Erythroblast (primary cell): ENCODE data around the gene ERN2.
A peak's percentile ranks its signal among the peaks of the same experiment; 100 is the strongest.
"Not testable (repeated sequence)": the region's sequence is repeated elsewhere in the genome, so short reads cannot be mapped to it uniquely, and the experiment has no call there.

Source experiments
- DNase-seq, 2 experiments: peaks; one replicate each; lab custom pipeline; 2025; lab: John Stamatoyannopoulos, UW
- GATA1 ChIP-seq: IDR thresholded peaks from 2 replicates; pipeline ENCODE4 v1.6.1; 2011; ENCODE audit warnings: low read depth, mild to moderate bottlenecking, control low read depth, low read length, moderate library complexity
- POLR2A ChIP-seq: IDR thresholded peaks from 2 replicates; pipeline ENCODE4 v1.6.1; 2011; ENCODE audit warnings: mild to moderate bottlenecking, low read length

The ERN2 gene

DNA sequence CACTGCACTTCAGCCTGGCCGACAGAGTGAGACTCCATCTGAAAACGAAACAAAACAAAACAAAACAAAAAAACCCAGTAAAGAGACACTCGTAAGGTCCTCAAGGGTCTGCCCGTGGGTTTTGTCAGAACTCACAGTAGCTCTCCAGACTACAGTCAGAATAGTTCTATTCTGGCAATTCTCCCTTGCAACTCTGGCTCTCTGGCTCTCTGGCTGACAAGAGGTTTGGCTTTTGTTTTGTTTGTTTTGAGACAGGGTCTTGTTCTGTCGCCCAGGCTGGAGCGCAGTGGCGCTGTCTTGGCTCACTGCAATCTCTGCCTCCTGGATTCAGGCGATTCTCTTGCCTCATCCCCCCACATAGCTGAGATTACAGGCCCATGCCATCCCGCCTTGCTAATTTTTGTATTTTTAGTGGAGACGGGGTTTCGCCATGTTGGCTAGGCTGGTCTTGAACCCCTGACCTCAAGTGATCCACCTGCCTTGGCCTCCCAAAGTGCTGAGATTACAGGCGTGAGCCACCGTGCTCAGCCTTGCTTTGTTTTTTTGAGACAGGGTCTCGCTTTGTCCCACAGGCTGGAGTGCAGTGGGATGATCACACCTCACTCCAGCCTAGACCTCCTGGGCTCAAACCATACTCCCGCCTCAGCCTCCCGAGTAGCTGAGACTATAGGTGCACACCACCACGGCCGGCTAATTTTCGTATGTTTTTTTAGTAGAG is 21.3 kb upstream of the ERN2 start:
- no peak for DNase-seq
- no peak for TF ChIP-seq GATA1
- TF ChIP-seq POLR2A = no peak

DNA sequence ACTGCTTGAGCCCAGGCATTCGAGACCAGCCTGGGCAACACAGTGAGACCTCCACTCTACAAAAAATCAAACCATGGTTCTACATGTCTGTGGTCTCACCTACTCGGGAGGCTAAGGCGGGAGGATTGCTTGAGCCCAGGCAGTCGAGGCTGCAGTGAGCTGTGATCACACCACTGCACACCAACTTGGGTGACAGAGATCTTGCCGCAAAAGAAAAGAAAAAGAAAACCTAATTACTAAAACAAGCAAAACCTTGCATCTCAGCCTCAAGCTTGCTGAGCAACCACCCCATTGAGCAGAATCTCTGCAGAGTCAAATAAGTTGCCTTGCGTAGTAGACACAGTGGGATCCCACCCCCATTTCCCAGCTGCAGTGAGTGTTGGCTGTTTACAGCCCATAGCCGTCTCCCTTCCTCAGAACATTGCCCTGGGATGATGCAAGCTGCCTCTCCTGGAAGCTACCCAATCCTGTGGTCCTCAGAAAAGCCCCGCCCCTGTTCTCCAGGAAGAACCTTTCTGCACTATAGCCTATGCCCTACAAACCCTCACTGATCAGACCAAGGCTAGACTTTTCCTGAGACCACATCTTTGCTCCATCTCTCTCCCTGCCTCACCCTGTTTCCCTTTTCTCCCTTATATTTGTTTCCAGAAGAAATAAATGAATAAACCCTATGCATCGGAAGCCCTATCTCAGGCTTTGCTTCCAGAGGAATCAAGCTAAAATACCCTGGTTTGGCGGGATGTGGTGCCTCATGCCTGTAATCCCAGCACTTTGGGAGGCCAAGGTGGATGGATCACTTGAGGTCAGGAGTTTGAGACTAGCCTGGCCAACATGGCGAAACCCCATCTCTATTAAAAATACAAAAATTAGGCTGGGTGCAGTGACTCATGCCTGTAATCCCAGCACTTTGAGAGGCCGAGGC is 16.7 kb upstream of the ERN2 start:
- DNase-seq = peak in 1 of 2 experiments; percentile 50
- TF ChIP-seq GATA1 = no peak
- no peak for TF ChIP-seq POLR2A

DNA sequence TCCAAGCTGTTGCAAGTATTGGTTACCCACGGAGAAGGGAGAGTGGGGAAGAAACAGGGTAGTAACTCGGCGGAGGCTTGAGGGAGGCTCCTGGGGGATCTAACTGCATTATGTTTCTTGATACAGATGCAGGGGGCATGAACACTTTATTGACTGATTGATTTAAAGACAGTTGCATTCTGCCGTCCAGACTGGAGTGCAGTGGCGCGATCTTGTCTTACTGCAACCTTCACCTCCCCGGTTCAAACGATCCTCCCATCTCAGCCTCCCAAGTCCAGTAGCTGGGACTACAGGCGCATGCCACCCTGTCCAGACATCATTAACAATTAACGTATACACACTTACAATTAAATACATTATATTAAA is 15.1 kb upstream of the ERN2 start:
- no peak for DNase-seq
- TF ChIP-seq GATA1 (no peak), POLR2A (no peak)

DNA sequence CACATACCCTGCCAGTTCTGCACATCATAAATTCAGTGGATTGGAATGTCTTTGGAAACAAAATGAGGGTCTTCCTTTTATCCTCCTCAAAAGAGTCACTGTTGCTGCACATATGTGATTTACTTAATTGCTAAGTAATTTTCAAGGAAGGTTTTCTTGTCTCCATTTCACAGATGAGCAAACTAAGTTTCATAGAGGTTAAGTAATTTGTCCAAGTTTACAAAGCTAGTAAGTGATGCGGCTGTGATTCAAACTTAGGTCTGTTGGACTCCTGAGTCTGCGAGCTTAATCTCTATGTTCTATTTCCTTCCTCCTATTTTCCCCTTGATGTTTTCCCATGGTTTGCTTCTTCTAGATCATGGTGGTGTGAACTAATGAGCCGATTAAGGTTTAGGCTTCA is 13.7 kb upstream of the ERN2 start:
- DNase-seq = no peak
- no peak for TF ChIP-seq GATA1
- TF ChIP-seq POLR2A = no peak

DNA sequence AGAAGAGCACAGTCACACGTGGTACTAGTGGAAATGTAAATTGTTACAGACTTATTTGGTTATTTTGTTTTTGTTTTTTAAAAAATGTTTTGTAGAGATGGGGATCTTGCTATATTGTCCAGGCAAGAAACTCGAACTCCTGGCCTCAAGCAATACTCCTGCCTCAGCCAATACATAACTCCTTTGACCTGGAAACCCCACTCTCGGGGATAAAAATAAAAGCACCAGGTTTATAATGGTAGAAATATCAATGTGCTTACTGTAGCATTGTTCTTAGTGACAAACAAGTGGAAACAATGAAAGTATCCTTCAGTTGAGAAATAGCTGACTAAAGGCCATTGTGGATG is 11.7 kb upstream of the ERN2 start:
- TF ChIP-seq GATA1 = no peak
- no peak for TF ChIP-seq POLR2A

DNA sequence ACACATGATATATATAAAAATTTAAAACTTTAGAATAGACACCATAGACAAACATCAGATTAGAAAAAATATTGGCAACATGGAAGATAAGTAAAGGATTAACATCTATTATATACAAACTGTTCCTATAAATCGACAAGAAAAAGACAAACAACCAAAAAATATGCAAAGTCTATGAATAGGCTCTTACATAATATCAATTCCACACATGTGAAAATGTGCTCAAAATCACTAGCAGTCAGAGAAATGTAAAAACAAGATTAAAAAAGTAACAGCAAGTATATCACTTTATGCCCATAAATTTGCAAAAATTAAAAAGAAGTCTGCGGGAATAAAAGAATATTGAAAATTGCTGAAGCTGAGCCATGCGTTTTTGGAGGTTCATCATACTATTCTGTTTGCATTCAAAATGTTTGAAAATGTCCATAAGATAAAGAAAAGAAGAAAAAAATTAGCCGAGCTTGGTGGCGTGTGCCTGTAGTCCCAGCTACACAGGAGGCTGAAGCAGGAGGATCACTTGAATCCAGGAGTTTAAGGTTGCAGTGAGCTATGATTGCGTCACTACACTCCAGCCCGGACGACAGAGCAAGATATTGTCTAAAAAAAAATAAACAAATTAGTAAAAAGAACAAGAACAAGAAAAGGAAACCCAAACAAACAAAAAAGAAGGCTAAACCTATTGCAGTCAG is 11.2 kb upstream of the ERN2 start:
- no peak for DNase-seq
- TF ChIP-seq POLR2A = no peak

More for the DNA sequence above, 11.7 kb upstream of the ERN2 start:
- no peak for DNase-seq

DNA sequence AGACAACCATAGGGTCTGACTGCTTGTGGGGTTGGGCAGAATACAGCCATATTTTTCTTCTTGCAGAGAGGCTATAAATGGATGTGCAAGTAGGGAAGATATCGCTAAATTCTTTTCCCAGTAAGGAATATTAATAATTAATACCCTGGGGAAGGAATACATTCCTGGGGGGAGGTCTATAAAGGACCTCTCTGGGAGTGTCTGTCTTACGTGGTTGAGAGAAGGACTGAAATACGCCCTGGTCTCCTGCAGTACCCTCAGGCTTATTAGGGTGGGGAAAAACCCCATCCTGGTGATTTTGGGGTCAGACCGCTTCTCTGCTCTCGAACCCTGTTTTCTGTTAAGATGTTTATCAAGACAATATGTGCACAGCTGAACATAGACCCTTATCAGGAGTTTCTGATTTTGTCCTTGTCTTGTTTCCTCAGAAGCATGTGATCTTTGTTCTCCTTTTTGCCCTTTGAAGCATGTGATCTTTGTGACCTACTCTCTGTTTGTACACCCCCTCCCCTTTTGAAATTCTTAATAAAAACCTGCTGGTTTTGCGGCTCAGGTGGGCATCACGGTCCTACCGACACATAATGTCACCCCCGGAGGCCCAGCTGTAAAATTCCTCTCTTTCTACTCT is 9.7 kb upstream of the ERN2 start:
- not testable (repeated sequence) for DNase-seq

DNA sequence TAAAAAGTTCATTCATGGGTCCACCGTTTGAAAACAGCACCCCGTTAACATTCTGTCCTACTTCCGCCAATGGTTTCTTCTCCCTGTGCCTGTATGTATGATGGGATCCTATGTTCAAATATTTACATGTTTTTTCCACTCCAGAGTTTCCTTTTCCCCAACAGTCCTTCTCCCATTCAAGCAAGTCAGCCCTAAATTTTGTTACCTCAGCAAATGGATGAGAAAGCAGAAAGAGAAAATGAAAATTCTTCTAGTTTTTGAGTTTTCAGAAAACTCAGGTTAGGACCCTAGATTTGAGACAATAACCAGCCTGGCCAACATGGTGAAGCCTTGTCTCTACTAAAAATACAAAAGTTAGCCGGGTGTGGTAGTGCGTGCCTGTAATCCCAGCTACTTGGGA is 3.5 kb upstream of the ERN2 start:
- DNase-seq = no peak
- TF ChIP-seq GATA1 = no peak
- no peak for TF ChIP-seq POLR2A

DNA sequence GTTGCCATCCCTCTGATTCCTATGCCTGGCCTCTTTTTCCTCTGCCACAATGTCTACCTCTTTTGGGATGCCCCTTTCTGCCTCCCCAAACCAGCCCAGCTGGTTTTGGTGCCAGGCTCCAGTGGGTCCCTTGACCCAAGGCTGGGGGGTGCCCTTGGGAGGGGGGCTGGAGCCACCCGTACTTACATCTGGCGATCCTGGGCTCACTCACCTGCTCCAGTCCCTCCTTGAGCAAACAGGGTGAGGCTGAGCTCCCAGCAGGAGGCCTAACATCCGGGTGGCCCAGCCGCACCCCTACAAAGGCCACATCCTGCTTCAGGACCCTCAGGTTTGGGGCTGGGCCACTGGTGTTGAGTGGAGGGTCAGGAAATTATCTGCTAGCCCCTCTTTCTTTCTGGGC is 1.2 kb downstream of the ERN2 start:
- TF ChIP-seq GATA1 = no peak
- no peak for TF ChIP-seq POLR2A
- no peak for DNase-seq

DNA sequence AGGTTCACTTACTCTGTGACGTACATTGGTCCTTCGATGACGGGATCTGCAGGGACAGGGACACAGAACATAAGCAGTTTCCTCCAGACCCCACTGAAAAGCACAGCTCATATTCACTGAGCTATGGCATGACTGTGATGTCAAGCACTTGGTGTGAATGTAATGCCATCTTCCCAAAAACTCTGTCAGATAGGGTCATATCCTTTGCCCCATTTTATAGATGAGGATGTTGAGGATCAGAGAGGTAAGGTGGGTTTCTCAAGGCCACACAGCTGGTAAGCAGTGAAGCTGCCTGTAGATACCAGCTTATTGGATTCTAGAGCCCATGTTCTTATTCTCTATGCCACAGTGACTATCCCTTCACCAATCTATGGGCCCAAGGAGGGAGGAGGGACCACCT is 2.5 kb downstream of the ERN2 start:
- TF ChIP-seq GATA1 (no peak), POLR2A (no peak)

DNA sequence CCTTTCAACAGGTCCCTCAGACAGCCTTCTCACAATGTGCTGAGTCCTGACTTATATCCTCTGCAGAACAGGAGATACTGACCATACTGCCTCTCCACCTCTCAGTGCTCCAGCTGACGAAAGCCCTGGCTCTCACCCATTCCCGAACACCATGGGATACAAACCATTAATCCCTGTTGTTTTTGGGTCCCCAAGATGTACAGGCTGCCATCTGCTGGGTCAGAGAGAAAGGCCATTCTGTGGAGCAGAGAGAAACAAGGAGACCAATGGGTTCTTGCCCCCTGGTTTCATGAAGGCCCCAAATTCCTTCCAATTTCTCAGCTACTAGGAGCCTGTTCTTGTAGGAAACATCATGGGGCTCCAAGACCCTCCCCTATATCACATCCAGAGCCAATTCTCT is 3.0 kb downstream of the ERN2 start:
- no peak for DNase-seq
- TF ChIP-seq GATA1 (no peak), POLR2A (no peak)

More for the DNA sequence above, 2.5 kb downstream of the ERN2 start:
- DNase-seq = no peak

DNA sequence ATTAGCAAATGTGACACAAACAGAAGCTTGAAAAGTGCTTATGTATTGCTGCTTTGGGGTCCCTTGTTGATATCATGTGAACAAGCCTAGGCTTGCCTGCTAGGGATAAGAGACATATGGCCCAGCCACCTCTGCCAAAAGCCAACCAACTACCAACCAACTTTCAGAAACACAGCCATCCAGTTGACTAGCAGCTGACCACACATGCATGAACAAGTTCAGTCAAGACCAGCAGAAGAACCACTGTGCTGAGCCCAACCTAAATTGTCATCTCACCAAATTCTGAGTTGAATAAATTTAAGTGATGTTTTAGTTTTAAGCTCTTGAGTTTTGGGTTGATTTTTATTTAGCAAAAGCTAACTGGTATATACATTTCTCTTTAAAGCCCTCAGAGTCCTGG is 3.5 kb downstream of the ERN2 start:
- no peak for DNase-seq

DNA sequence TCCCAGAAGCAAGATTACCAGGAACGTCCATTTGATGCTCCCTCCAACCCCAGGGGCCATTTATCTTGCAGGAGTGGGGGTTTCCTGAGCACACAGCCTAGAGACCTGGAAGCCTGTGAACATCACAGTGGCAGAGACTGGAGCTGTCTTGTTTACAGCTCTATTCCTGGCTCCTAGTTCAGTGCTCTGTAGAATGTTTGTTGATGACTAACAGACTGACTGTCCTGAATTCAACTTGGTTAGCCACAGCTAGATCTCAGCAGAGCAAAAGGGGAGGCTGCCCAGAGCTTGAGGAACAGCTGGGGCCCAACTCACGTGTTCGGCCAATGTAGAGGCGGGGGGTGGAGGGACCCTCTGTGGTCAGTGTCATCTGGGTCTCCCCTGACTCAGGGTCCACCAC is 6.6 kb downstream of the ERN2 start:
- TF ChIP-seq POLR2A (no peak), GATA1 (no peak)
- DNase-seq = no peak

More for the DNA sequence above, 3.5 kb downstream of the ERN2 start:
- TF ChIP-seq POLR2A (no peak), GATA1 (no peak)

DNA sequence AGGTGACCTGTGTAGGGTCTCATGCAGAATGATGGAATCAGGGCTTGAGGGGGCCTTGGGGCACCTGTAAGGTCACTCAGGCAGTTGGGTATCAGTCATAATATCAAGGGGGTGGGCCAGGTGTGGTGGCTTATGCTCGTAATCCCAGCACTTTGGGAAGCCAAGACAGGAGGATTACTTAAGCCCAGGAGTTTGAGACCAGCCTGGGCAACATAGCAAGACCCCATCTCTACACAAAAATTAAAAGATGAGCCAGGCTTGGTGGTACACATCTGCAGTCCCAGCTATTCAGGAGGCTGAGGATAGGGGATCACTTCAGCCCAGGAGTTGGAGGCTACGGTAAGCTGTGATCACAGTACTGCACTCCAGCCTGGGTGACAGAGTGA is 7.5 kb downstream of the ERN2 start:
- no peak for DNase-seq
- no peak for TF ChIP-seq GATA1
- no peak for TF ChIP-seq POLR2A
